Loucy (cell line): ENCODE measurements around the gene VAMP7.

Experiments
- H2AFZ ChIP-seq: fragments of 200-600 bp; sonication (generic); 2 replicates; pipeline ENCODE4 v1.6.0; 2016; ENCODE audit warnings: antibody characterized with exemption, mild to moderate bottlenecking, low read length, moderate library complexity
- H3F3A ChIP-seq: fragments of 200-600 bp; 2 replicates; pipeline ENCODE4 v1.6.0; 2016; ENCODE audit warnings: antibody characterized with exemption, low read depth, mild to moderate bottlenecking
- H3K27me3 ChIP-seq: fragments of 200-600 bp; sonication (generic); 2 replicates; pipeline ENCODE4 v1.6.1; 2014; ENCODE audit warnings: low read length, mild to moderate bottlenecking; ENCODE audit not compliant: insufficient read depth, poor library complexity, severe bottlenecking
- H3K36me3 ChIP-seq: fragments of 200-600 bp; sonication (generic); 2 replicates; pipeline ENCODE4 v1.6.1; 2016; ENCODE audit warnings: low read length; ENCODE audit not compliant: insufficient read depth
- H3K4me1 ChIP-seq: fragments of 200-600 bp; sonication (generic); 2 replicates; pipeline ENCODE4 v1.5.1; 2014; ENCODE audit warnings: low read length, mild to moderate bottlenecking; ENCODE audit not compliant: insufficient read depth, poor library complexity, severe bottlenecking
- H3K4me2 ChIP-seq: fragments of 200-600 bp; sonication (generic); 2 replicates; pipeline ENCODE4 v1.6.0; 2014; ENCODE audit warnings: antibody characterized with exemption, low read length, low read depth, mild to moderate bottlenecking; ENCODE audit not compliant: poor library complexity, severe bottlenecking
- H3K4me3 ChIP-seq: fragments of 200-600 bp; sonication (generic); 2 replicates; pipeline ENCODE4 v1.5.1; 2014; ENCODE audit warnings: low read length, mild to moderate bottlenecking, mixed read lengths; ENCODE audit not compliant: poor library complexity, severe bottlenecking
- H3K79me2 ChIP-seq: fragments of 200-600 bp; sonication (generic); 2 replicates; pipeline ENCODE4 v1.6.1; 2014; ENCODE audit warnings: low read length; ENCODE audit not compliant: insufficient read depth
- H3K9ac ChIP-seq: fragments of 200-600 bp; sonication (generic); 2 replicates; pipeline ENCODE4 v1.6.0; 2014; ENCODE audit warnings: mild to moderate bottlenecking, low read depth, low read length, moderate library complexity; ENCODE audit not compliant: poor library complexity, severe bottlenecking
- H3K9me2 ChIP-seq: fragments of 200-600 bp; sonication (generic); replicated peaks from 2 replicates; pipeline ENCODE4 v1.6.1; 2016; ENCODE audit warnings: low read depth, low read length, mixed read lengths
- H3K9me3 ChIP-seq: fragments of 200-600 bp; sonication (generic); 2 replicates; pipeline ENCODE4 v1.6.1; 2014; ENCODE audit warnings: mild to moderate bottlenecking, antibody characterized with exemption, low read length, low read depth; ENCODE audit not compliant: insufficient read depth
- H4K20me1 ChIP-seq: fragments of 200-600 bp; sonication (generic); 2 replicates; pipeline ENCODE4 v1.6.0; 2014; ENCODE audit warnings: antibody characterized with exemption, low read length, mild to moderate bottlenecking; ENCODE audit not compliant: insufficient read depth, poor library complexity, severe bottlenecking
- CTCF ChIP-seq: fragments of 200-600 bp; sonication (generic); conservative IDR thresholded peaks from 2 replicates; pipeline ENCODE4 v1.5.1; 2014; ENCODE audit warnings: mild to moderate bottlenecking, antibody characterized with exemption, low read length
- EZH2phosphoT487 ChIP-seq: fragments of 200-600 bp; IDR thresholded peaks from 2 replicates; pipeline ENCODE4 v1.6.1; 2018; ENCODE audit warnings: antibody characterized with exemption, mild to moderate bottlenecking, moderate library complexity, borderline replicate concordance

VAMP7 gene

GRCh38 chrX:155956649-155957048 lies 75.5 kb downstream of the VAMP7 start:
- no peak overlapping the region for H2AFZ ChIP-seq
- TF ChIP-seq CTCF (no peak), EZH2phosphoT487 (no peak)
- H3K4me2 ChIP-seq = no peak overlapping the region
- no peak overlapping the region for H3K9ac ChIP-seq
- H3K36me3 ChIP-seq = no peaks in the 10 kb centered on the region
- no peak overlapping the region for H3K4me3 ChIP-seq
- no peaks in the 10 kb centered on the region for H3K79me2 ChIP-seq
- H3K9me2 ChIP-seq = no peaks in the 10 kb centered on the region
- no peaks in the 10 kb centered on the region for H4K20me1 ChIP-seq
- no peaks in the 10 kb centered on the region for H3K9me3 ChIP-seq
- no peaks in the 10 kb centered on the region for H3K27me3 ChIP-seq
- no peaks in the 10 kb centered on the region for H3F3A ChIP-seq
- no peaks in the 10 kb centered on the region for H3K4me1 ChIP-seq

GRCh38 chrX:155957843-155958242 lies 76.7 kb downstream of the VAMP7 start:
- Histone ChIP-seq H3K9me3 (no peaks in the 10 kb centered on the region), H3K4me2 (no peak overlapping the region), H3K9ac (no peak overlapping the region), H3K36me3 (no peaks in the 10 kb centered on the region), H3K4me3 (no peak overlapping the region), H4K20me1 (no peaks in the 10 kb centered on the region), H3K9me2 (no peaks in the 10 kb centered on the region), H3K79me2 (no peaks in the 10 kb centered on the region), H3F3A (no peaks in the 10 kb centered on the region), H3K27me3 (no peaks in the 10 kb centered on the region), H3K4me1 (no peaks in the 10 kb centered on the region), H2AFZ (no peak overlapping the region)
- TF ChIP-seq EZH2phosphoT487 = no peak
- TF ChIP-seq CTCF = no peak

- no peak for TF ChIP-seq EZH2phosphoT487
- no peak for TF ChIP-seq CTCF
- Histone ChIP-seq H3F3A (no peaks in the 10 kb centered on the region), H3K36me3 (no peaks in the 10 kb centered on the region), H3K9ac (no peak overlapping the region), H3K4me3 (no peak overlapping the region), H3K4me1 (no peaks in the 10 kb centered on the region), H3K79me2 (no peaks in the 10 kb centered on the region), H3K27me3 (no peaks in the 10 kb centered on the region), H3K9me3 (no peaks in the 10 kb centered on the region), H4K20me1 (no peaks in the 10 kb centered on the region), H2AFZ (no peak overlapping the region), H3K4me2 (no peak overlapping the region), H3K9me2 (no peaks in the 10 kb centered on the region)
Observed at GRCh38 chrX:155959018-155959587, 78.0 kb downstream of the VAMP7 start.
